Glutamatergic neuron (in vitro differentiated cells): Measurements from ENCODE around the gene AGBL3. TPM values are rescaled to one million over a fixed set of nuclear protein-coding genes. Genes with fewer than 3 reads are reported as not detected.

ENCODE experiments used
- DNase-seq: peaks from one replicate; pipeline ENCODE4 v3.0.0; 2022
- H3K27ac Mint-ChIP-seq: one replicate; pipeline ENCODE4 v1.8.0; 2020; ENCODE audit warnings: mild to moderate bottlenecking, mixed read lengths, inconsistent platforms; ENCODE audit not compliant: unreplicated experiment
- H3K27me3 Mint-ChIP-seq: one replicate; pipeline ENCODE4 v1.8.0; 2020; ENCODE audit warnings: mild to moderate bottlenecking, moderate library complexity, mixed read lengths, inconsistent platforms; ENCODE audit not compliant: unreplicated experiment
- H3K36me3 Mint-ChIP-seq: one replicate; pipeline ENCODE4 v1.8.0; 2020; ENCODE audit warnings: mild to moderate bottlenecking, mixed read lengths, inconsistent platforms; ENCODE audit not compliant: unreplicated experiment
- H3K4me1 Mint-ChIP-seq: one replicate; pipeline ENCODE4 v1.8.0; 2020; ENCODE audit warnings: mild to moderate bottlenecking, low read depth, mixed read lengths, inconsistent platforms; ENCODE audit not compliant: unreplicated experiment
- H3K4me3 Mint-ChIP-seq: one replicate; pipeline ENCODE4 v1.8.0; 2020; ENCODE audit warnings: mild to moderate bottlenecking, mixed read lengths, inconsistent platforms; ENCODE audit not compliant: unreplicated experiment
- H3K9me3 Mint-ChIP-seq: one replicate; pipeline ENCODE4 v1.8.0; 2020; ENCODE audit warnings: mild to moderate bottlenecking, moderate library complexity, mixed read lengths, inconsistent platforms; ENCODE audit not compliant: unreplicated experiment
- total RNA-seq: library from RNA; stranded (reverse); fragmentation: NEBNext Ultra II Directional; extraction: Animal tissue kit (Norgen Biotek cat#: 25700); gene quantifications from one replicate; pipeline ENCODE4 v1.2.1, GENCODE V29; 2021; ENCODE audit not compliant: unreplicated experiment
- TF ChIP-seq, protein P1 (sequence below): fragments of 200-600 bp; sonication (generic); IDR thresholded peaks from one replicate; pipeline ENCODE4 v1.5.0; 2021; ENCODE audit not compliant: partially characterized antibody, unreplicated experiment

AGBL3 gene
- total RNA-seq, 1 donor from 2014 or later: 2.3 TPM

GRCh38 chr7:135167365-135167917 lies 181.1 kb downstream of the AGBL3 start:
- DNase-seq: no peak
- Mint-ChIP-seq H3K9me3 (peaks cover 11% of the 10 kb centered on the region), H3K36me3 (peaks cover 12% of the 10 kb centered on the region), H3K27me3 (peaks cover 1% of the 10 kb centered on the region), H3K4me3 (no peak overlapping the region), H3K4me1 (peaks cover 9% of the 10 kb centered on the region), H3K27ac (no peak overlapping the region)
- TF ChIP-seq, protein P1, sequence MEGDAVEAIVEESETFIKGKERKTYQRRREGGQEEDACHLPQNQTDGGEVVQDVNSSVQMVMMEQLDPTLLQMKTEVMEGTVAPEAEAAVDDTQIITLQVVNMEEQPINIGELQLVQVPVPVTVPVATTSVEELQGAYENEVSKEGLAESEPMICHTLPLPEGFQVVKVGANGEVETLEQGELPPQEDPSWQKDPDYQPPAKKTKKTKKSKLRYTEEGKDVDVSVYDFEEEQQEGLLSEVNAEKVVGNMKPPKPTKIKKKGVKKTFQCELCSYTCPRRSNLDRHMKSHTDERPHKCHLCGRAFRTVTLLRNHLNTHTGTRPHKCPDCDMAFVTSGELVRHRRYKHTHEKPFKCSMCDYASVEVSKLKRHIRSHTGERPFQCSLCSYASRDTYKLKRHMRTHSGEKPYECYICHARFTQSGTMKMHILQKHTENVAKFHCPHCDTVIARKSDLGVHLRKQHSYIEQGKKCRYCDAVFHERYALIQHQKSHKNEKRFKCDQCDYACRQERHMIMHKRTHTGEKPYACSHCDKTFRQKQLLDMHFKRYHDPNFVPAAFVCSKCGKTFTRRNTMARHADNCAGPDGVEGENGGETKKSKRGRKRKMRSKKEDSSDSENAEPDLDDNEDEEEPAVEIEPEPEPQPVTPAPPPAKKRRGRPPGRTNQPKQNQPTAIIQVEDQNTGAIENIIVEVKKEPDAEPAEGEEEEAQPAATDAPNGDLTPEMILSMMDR: no peak

GRCh38 chr7:135168001-135168400 lies 181.7 kb downstream of the AGBL3 start:
- Mint-ChIP-seq H3K4me3 (no peak overlapping the region), H3K27me3 (peaks cover 1% of the 10 kb centered on the region), H3K4me1 (peaks cover 9% of the 10 kb centered on the region), H3K36me3 (peaks cover 6% of the 10 kb centered on the region), H3K9me3 (peaks cover 8% of the 10 kb centered on the region), H3K27ac (no peak overlapping the region)
- TF ChIP-seq, protein P1: no peak
- no peak for DNase-seq

- peaks cover 9% of the 10 kb centered on the region for H3K4me1 Mint-ChIP-seq
- peak overlapping the region; percentile 93 for H3K4me3 Mint-ChIP-seq
- H3K36me3 Mint-ChIP-seq: peaks cover 6% of the 10 kb centered on the region
- H3K27me3 Mint-ChIP-seq: peaks cover 1% of the 10 kb centered on the region
- H3K27ac Mint-ChIP-seq: no peak overlapping the region
- TF ChIP-seq, protein P1: no peak
- peaks cover 8% of the 10 kb centered on the region for H3K9me3 Mint-ChIP-seq
- DNase-seq: no peak
Measured at GRCh38 chr7:135168489-135169140, 182.3 kb downstream of the AGBL3 start.

DNA sequence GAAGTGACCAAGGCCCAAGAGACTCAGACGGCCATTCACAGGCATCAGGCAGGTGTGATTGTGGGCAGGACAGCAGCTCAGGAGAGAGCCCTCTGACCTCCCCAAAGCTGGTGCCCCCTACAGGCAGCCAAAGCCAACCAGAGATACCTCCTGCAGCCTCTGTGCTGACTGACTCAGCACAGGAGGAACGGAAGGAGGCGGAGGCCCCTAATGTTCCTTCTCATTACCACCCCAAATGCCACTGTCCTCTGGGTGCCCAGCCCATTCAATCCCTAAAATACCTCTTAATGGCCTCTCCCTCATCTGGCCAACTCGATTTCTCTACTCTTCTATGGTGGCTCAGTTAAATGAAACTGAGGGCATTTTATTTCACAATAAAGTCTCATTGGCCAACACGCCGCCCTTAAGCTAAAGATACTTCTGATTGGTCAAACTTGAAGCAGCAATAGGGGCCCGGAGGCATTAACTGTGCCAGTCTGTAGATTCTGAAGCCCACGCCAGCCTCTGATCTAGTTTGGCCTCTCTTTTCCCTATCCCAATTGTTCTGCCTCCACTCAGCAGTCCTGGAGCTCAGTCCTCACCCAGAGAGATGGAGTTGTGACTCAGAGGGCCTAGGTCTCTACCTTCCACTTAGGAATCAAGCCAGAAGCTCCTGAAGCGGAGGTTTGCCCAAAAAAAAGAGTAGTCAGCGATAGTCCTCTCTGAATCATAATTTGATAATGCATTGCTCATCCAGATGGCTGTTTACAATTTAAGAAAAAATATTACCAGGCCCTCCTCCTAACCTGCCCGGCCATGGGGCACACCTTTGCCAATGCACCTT lies 183.0 kb downstream of the AGBL3 start:
- peaks cover 8% of the 10 kb centered on the region for H3K9me3 Mint-ChIP-seq
- TF ChIP-seq, protein P1: peak; percentile 31
- H3K36me3 Mint-ChIP-seq: no peaks in the 10 kb centered on the region
- H3K4me3 Mint-ChIP-seq: peak overlapping the region; percentile 93
- H3K4me1 Mint-ChIP-seq: peaks cover 9% of the 10 kb centered on the region
- peak; percentile 58 for DNase-seq
- H3K27ac Mint-ChIP-seq: peak overlapping the region; percentile 73
- peaks cover 1% of the 10 kb centered on the region for H3K27me3 Mint-ChIP-seq

DNA sequence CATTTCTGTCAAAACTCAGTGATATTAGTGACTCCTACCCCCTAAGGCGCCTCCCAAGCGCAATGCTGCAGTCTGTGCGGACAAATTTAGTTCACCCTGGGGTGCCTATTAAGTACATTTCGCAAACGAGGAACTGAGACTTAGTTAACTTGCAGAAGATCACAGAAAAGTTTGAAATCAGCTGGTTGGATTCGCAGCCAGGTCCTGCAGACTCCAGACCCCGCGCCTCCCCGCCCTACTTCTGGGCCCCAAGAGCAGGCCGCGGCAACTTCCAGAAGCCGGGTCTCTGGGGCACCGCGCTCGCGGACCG lies 183.6 kb downstream of the AGBL3 start:
- TF ChIP-seq, protein P1: no peak
- H3K27me3 Mint-ChIP-seq: peaks cover 1% of the 10 kb centered on the region
- no peaks in the 10 kb centered on the region for H3K36me3 Mint-ChIP-seq
- H3K9me3 Mint-ChIP-seq: peaks cover 8% of the 10 kb centered on the region
- no peak for DNase-seq
- H3K4me1 Mint-ChIP-seq: peaks cover 9% of the 10 kb centered on the region
- peak overlapping the region; percentile 93 for H3K4me3 Mint-ChIP-seq
- H3K27ac Mint-ChIP-seq: peak overlapping the region; percentile 73
